Measurements from ENCODE around the gene SPAG5.

SPAG5 gene

DNA sequence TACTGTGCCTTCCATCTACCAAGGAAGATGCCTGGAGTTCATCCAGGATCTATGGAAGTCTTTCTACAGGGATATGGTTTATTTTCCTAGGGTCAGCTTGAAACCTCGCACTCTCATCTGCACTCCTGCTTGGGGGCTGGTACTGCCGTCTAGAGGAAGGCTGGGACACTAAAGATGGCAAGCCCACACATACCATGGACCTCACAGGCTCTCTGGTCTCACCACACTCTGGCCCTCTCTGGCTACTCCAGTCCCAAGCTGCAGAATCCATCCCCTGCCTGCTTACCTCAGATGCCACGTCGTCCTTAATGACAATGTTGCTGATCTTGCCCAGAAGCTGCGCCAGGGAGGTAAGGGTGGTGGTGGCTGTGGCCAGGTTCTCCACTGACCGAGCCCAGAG, 44.3 kb downstream of the SPAG5 start:
- DNase-seq (ENCODE audit: low read depth in 1 of 2, low spot score in 1 of 2): no peak
- Histone ChIP-seq H3K4me3 (replicated peaks; ENCODE audit: insufficient read depth, low read length) (no peak overlapping the region), H3K27ac (replicated peaks) (no peak overlapping the region), H3K27me3 (ENCODE audit: insufficient read depth, poor library complexity, severe bottlenecking) (no peaks in the 10 kb centered on the region)
- TF ChIP-seq GABPA (IDR thresholded peaks at IDR 0.05; ENCODE audit: low read depth) (no peak), SPI1 (IDR thresholded peaks at IDR 0.05; ENCODE audit: borderline replicate concordance, low read depth) (no peak), POLR2AphosphoS5 (IDR thresholded peaks at IDR 0.05; ENCODE audit: low read depth) (no peak)
- TF ChIP-seq, protein P1, sequence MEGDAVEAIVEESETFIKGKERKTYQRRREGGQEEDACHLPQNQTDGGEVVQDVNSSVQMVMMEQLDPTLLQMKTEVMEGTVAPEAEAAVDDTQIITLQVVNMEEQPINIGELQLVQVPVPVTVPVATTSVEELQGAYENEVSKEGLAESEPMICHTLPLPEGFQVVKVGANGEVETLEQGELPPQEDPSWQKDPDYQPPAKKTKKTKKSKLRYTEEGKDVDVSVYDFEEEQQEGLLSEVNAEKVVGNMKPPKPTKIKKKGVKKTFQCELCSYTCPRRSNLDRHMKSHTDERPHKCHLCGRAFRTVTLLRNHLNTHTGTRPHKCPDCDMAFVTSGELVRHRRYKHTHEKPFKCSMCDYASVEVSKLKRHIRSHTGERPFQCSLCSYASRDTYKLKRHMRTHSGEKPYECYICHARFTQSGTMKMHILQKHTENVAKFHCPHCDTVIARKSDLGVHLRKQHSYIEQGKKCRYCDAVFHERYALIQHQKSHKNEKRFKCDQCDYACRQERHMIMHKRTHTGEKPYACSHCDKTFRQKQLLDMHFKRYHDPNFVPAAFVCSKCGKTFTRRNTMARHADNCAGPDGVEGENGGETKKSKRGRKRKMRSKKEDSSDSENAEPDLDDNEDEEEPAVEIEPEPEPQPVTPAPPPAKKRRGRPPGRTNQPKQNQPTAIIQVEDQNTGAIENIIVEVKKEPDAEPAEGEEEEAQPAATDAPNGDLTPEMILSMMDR (IDR thresholded peaks at IDR 0.05; ENCODE audit: insufficient read depth, low read length): no peak
- TF ChIP-seq, protein P2, sequence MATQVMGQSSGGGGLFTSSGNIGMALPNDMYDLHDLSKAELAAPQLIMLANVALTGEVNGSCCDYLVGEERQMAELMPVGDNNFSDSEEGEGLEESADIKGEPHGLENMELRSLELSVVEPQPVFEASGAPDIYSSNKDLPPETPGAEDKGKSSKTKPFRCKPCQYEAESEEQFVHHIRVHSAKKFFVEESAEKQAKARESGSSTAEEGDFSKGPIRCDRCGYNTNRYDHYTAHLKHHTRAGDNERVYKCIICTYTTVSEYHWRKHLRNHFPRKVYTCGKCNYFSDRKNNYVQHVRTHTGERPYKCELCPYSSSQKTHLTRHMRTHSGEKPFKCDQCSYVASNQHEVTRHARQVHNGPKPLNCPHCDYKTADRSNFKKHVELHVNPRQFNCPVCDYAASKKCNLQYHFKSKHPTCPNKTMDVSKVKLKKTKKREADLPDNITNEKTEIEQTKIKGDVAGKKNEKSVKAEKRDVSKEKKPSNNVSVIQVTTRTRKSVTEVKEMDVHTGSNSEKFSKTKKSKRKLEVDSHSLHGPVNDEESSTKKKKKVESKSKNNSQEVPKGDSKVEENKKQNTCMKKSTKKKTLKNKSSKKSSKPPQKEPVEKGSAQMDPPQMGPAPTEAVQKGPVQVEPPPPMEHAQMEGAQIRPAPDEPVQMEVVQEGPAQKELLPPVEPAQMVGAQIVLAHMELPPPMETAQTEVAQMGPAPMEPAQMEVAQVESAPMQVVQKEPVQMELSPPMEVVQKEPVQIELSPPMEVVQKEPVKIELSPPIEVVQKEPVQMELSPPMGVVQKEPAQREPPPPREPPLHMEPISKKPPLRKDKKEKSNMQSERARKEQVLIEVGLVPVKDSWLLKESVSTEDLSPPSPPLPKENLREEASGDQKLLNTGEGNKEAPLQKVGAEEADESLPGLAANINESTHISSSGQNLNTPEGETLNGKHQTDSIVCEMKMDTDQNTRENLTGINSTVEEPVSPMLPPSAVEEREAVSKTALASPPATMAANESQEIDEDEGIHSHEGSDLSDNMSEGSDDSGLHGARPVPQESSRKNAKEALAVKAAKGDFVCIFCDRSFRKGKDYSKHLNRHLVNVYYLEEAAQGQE (IDR thresholded peaks at IDR 0.05; ENCODE audit: insufficient replicate concordance, low read depth): no peak

DNA sequence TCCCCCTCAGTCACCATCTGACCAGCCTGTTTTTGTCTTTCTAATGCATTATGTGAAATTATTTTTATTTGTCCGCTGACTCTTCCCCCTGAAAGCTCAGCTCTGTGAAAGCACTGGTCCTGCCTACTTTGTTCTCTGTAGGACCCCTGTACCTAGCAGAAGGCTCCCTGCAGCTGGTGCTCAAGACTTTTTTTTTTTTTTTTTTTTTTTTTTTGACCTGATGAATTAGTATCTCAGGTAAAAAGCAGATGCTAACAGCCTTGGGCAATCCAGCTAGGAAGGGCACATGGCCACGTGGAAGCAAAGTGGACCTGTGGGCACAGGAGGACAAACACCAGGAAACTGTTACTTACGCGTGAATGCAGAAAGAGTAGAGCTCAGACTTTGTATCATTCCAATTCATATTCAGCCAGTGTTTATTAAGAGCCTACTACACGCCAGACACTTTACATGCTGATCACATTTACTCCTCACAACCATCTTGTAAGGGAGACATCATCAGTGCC, 45.8 kb downstream of the SPAG5 start:
- Histone ChIP-seq H3K4me3 (replicated peaks; ENCODE audit: insufficient read depth, low read length) (no peak overlapping the region), H3K27me3 (ENCODE audit: insufficient read depth, poor library complexity, severe bottlenecking) (no peaks in the 10 kb centered on the region), H3K27ac (replicated peaks) (no peak overlapping the region)
- no peak for TF ChIP-seq POLR2AphosphoS5 (IDR thresholded peaks at IDR 0.05; ENCODE audit: low read depth)
- TF ChIP-seq GABPA (IDR thresholded peaks at IDR 0.05; ENCODE audit: low read depth): no peak
- TF ChIP-seq, protein P2 (IDR thresholded peaks at IDR 0.05; ENCODE audit: insufficient replicate concordance, low read depth): no peak
- no peak for DNase-seq (ENCODE audit: low read depth in 1 of 2, low spot score in 1 of 2)

- DNase-seq (ENCODE audit: low read depth in 1 of 2, low spot score in 1 of 2): peak; percentile 50 to 70
- peak within 1 kb of the TSS; percentile 62 for H3K4me3 ChIP-seq (replicated peaks; ENCODE audit: insufficient read depth, low read length)
- no peaks in the 10 kb centered on the region for H3K27me3 ChIP-seq (ENCODE audit: insufficient read depth, poor library complexity, severe bottlenecking)
- 0 out of 2 replicates have a peak, but pooled peaks have one; percentile 34 for TF ChIP-seq SPI1 (IDR thresholded peaks at IDR 0.05; ENCODE audit: borderline replicate concordance, low read depth)
- TF ChIP-seq, protein P2 (IDR thresholded peaks at IDR 0.05; ENCODE audit: insufficient replicate concordance, low read depth): no peak
- no peak for TF ChIP-seq GABPA (IDR thresholded peaks at IDR 0.05; ENCODE audit: low read depth)
- no peak for TF ChIP-seq POLR2AphosphoS5 (IDR thresholded peaks at IDR 0.05; ENCODE audit: low read depth)
- TF ChIP-seq, protein P1 (IDR thresholded peaks at IDR 0.05; ENCODE audit: insufficient read depth, low read length): no peak
- H3K27ac ChIP-seq (replicated peaks): peak within 1 kb of the TSS; percentile 53
Observed at GRCh38 chr17:28552176-28552999, 46.4 kb downstream of the SPAG5 start, which contains the start of gene UNC119. Gene UNC119, minus strand, starts transcription at chr17:28552624. Its CDS starts 67 bp downstream, at chr17:28552557.

Measured in HL-60 (cell line).